Activated CD8-positive, alpha-beta memory T cell treated with anti-CD3 and anti-CD28 coated beads for 48 hours (primary cell): ENCODE data around the gene MTX3.

Source experiments
- DNase-seq, 3 experiments: peaks; one replicate each; pipeline ENCODE4 v3.0.0-alpha.2; 2020; ENCODE audit warnings: low read depth in 2 of 3, low spot score in 2 of 3

The MTX3 gene

DNA sequence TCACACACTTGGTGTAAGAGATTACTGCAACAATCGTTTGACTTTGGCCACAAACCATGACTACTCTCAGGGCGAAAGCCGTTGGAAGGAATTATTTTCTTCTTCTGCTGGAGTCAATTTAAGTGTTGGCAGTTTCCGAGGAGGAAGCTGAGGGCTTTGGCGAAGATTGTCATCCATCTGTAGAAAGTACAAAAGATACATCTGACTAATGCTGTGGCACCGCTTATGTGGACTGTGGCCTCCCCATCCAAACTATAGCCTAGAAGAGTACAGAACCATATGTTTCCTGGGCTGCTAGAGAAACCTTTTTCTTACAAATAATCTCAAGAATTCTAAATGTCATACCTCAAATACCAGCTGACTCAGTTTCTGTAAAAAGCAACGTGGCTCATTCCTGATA, 7.4 kb downstream of the MTX3 start:
- no peak for DNase-seq

DNA sequence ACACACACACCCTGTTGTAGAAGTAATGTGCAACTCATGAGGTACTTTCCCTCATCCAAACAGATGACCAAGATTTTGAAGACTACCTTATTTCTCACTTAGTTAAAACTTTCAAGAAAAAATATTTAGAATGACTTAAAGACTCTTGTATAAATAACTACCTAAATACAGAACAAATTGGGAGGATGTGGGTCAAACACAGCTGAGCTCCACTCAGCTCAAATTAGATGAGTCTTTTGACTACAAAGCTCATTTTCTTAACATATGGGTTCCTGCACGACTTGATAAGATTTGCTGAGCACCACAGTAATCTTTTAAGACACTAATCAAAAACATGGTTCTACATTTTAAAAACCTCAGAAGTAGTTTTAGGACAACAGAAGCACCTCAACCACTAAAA, 8.9 kb downstream of the MTX3 start:
- no peak for DNase-seq

DNA sequence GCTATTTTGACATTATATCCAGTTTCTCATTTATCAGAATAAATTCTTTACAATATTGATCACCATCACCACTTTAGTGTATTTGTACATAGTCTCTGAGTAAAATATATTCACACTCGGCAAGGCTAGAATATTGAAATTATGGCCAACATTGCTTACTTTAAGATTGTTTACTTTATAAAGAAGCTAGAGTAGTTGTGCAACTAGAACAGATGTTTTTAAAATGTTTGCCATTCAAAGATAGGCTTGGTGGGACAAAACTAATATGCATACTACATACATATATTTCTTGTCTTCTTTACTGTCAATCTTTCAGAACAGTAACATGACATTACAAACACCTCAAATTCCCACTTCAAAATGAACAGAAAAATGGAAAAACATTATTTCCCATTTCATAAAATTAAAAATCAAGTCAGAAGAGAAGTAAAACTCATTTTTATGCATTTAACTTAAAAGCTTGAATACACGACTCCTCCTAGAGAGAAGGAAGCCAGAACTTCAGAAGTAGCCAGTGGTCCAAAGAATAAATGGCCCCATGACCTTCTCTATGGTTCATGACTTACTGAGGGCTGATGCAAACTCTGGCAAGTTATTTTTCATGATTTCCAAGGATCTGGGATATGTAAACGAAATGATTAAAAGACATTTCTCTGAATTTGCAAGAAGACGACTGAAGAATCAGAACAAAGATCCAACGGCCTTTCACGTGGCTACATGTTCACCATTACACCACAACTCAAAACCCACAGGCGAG, 14.1 kb downstream of the MTX3 start:
- no peak for DNase-seq

DNA sequence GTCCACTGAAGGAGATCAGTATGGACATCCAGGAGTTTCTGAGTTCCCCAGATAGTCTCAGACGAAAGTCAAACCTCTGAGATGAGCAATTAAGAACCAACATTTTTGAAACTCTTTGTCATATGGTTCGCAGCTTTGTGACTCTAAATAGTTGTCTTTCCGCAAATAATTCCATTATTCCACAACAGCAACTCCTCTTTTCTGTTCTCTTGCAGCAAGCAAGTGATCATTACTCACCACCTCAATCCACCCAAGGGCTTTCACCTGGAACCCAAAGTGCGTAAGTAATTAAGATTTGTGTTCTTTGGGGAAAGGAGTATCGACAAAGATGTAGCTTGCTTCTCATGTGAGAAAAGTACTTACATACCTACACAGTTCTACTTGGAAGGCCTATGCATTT, 15.6 kb downstream of the MTX3 start:
- no peak for DNase-seq

DNA sequence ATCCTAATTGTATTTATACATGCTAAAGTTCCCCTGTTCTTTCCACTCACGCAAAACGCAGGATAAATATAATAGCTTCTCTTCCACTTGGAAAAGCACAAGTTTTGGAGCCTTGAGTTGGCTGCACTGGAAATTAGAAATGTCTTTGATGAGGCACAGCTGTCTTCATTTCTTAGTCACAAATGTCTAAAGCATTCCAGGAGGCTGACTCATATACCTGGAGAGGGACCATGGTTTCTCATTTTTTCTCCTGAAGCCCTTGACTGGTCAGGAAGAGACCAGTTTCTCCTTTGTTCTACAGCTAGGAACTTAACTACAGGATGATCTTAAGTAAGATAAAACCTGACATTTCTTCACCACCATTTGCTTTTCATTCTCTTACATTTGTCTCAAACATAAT, 16.2 kb downstream of the MTX3 start:
- no peak for DNase-seq

DNA sequence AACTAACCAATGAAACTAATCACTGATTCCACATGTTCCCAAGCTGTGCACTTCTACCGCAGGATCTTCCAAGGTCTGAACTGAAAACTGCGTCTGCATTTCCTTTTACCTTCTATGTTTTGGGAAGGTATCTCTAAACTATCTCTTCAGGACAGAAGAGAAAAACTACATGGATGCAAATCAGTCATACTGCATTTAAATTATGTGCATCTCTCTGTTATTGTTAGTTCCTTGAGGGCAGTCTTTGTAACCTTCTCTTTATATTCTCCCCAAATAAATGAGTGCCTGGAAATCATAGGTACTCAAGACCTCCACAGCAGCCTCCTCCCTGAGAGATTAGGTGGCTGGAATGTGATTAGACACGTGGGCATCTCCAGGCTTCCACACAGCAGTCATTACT, 17.1 kb downstream of the MTX3 start:
- DNase-seq: no peak

DNA sequence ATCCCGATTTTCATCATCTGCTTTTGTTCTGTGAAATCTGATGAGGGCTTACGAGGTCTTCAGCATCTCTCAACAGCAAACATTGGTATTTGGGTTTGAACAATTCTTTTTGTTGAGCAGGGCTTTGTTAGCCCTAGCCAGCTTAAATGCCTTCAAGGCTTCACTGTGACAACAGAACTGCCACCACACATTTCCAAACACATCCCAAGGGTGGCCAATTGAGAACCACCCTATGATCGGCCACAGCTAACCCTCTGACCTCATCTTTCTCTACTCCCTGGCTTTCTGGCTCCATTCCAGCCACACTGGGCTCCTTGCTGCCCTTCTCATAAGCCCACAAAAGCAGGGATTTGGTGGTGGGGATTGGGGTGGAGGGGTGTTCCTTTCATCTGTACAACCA, 17.6 kb downstream of the MTX3 start:
- no peak for DNase-seq

DNA sequence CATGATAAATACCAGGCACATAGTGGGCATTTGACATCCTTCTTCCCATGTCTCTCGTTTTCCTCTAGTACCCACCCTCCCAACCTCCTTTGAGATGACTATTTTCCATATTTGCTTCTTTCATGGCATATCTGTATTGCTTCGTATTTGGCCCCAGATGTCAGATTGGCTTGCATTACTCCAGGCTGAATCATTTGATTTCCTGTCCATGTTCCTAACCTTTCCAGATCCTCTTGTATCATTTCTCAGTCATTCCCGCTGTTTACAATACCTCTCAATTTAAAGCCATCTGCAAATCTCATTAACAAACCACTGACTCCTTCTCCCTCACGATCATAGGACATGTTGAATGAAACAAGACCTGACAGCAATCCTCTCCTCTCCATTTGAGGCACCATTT, 19.9 kb downstream of the MTX3 start:
- no peak for DNase-seq

DNA sequence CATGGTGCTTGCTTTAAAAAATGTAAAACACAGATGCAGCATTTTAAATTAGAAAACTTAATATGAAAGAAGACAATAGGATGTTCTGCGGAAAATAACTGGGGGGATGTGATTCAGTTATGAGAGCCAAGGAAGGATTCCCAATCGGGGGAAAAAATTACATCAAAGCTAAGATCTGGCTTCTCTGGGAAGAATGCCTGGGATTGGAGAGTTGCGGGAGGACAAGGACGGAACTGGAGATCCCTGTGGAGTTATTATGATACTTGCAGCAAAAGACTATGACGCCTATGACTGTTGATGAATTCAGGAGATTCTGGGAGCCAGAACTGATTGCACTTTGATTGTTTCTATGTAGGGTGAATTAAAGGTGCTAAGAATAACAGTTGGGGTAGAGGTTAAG, 24.6 kb downstream of the MTX3 start:
- no peak for DNase-seq

DNA sequence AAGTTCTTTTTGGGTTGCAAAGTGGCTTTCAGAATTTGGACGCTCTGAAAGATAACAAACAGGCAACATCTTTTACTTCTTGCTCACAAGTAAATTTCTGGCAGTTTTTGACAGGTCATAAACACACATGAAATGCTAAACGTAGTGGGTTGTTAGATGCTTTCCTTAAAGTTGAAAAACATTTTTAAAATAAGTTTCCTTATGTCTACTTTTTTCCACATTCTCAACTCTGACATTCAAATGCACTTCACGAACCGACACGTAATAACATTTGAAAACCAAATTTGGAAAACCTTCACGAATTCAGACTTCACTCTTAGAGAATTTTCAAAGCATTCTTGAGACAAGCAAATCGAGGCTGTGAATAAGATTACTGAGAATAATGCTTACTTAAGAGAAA, 26.9 kb downstream of the MTX3 start:
- no peak for DNase-seq

DNA sequence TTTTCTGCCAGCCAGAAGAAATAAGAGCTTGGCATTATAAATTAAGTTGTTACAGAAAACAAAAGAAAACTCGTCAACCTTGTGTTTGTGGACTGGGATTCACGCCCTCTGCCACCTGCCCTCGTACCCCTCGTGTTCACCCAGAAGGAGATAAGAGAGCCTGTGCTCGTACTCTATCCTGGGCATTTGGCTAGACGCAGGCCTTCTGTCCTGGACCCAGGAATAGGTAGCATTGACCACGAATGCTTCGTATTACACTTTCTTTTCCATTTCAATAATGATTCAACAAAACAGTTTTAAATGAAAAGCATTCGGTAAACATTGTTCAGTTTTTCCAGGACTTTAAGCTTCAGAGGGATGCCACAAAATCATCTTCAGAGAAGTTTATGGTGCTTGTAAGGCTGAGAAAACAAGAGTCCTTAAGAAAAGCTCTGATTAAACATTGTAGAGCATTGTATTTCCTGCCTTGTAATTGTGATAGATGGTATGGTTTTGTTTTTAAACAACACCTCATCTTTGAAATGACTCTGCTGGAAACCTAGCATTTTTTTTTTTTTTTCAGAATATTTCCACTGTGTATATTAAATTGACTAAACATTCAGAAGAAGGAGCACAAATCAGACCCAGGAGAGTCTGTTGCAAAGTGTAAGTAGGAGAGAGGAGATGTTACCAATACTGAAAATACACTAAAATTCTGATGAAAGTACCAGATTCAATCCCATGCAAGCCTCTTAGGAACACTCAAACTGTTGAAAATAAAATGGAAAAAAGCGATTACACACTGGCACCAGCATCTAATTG, 27.6 kb downstream of the MTX3 start:
- DNase-seq: no peak

DNA sequence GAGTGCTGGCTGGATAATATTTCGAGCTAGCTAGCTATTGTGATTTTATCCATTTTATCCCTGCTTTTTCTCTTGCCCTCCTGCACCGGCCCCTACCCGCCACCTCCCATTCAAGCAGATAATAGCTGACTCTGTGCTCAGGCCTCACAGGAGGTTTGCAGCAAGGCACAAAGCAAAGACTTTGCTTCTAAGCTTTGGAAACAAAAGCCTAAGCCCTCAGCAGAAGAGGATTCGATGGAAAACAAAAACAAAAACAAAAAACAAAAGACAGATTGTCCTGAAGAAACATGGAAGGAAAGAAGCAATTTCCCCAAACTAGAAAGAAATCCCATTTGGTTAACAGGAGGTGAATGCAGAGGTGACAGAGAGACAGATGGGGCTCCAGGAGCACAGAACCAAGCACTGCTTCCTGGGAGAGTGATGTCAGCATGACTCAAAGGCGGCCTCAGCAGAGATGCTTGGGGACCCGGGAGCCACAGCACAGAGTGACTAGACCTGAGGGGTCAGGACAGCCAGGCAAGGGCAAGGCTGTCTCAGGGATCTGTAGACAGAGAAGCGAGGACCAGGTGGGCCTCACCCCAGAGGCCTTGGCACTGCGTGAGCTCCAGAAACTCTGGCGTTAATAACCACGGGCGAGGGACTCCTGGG, 28.4 kb downstream of the MTX3 start:
- DNase-seq: peak in 2 of 3 experiments; percentile 10 to 49

DNA sequence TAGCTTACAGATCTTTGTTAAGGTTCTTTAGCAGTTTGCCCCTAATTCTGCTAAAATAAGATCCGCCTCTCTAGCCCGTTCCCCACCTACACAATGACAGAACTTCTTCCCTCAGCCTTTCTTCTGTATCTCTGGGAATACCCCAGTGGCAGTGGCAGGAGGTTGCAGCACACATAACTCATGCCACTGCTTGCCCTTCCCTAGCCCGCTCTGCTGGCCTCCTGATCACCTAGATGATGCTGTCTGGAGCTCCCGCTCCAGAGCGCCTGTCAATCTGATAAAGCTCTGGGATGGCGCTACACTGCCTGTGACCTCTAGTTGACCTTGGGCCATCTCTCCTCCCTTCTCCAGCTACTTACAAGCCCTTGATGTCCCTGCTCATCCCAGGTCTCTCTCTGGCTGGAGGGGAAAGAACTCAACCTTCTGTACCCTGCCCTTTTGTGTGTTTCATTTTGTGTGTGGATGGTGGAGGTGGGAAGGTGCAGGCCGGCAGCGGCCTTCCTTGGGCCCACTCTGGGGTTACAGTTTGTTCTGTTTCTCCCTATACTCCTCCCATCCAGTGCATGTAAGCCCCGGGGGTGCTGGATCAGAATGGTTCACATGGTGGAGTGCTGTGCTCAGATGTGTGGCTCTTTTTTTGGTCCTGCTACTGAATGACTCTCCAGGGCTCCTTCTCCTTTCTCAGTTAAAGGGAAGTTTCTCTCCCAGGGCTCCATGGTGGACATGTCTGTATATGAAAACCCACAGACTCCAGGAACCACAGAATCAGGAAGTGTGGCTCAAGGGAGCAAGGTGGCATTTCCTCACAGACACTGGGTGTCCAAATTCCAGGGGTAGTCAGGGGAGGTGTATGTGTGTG, 29.1 kb downstream of the MTX3 start:
- no peak for DNase-seq

DNA sequence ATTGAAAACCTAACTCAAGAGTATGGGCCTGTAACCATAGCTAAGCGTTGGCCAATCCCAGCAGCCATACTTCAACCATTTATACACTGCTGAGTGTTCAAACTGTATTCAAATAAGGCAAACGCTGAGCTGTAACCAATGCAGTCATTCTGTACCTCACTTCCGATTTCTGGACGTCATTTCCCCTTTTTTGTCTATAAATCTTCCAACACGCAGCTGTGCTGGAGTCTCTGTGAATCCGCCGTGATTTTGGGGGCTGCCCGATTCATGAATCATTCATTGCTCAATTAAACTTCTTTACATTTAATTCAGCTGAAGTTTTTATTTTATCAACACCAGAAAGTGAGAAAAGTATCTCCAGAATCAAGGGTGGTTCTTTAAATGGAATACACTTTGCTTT, 31.7 kb downstream of the MTX3 start:
- DNase-seq: no peak

DNA sequence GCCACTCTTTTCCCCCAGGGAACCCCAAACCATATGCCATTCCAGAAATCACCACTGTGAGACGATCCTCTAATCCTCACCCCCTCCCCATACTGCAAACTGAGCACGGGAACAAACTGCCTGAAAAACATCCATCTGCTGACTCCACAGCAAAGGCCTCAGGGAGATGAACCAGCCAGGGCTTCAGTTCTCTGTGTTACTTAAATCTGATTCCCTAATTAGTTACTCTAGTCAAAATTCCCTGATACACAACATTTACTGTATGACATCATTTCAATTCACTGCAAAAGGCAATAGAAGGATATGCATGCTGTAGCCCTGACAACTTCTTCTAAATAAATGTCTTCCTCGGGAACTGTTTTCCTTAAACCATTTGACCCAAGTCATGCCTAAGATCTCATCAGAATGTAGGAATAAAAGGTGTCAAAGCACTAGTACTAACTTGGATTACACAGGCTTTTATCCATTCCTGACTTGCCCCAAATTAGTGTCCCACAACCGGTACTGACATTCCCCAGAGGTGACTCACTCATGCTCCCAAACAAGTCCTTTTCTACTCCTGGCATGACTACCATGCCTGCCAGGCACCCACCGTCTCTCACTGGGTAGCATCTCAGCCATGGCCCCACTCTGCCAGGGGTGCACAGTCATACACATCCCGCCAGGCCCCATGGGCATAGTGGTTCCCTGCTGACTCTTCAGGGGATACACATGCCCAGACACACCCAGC, 35.0 kb downstream of the MTX3 start:
- DNase-seq: no peak

DNA sequence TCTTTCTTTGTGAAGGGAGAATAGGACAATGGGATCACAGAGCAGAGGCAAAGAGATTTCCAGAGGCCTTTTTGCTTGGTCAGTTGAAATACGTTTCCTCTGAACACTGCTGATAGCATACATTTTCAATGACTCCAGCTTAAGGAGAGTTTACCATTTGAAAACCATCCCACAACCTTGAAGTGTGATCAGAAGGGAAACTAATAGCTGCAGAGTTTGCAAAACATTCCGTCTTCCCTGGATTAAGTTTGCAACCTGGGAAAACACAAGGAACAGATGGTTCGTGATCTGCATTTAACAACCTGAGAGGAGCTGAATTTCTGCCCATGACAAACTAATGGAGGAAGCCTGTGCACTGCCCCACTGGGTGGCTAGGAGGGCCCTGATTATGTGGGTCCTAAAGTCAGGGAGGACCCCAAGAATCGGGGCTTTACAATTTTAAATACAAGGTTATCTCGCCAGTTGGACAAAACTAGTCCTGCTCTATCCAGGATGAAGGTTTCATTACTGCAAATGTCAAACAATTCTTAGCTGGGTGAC, 35.6 kb downstream of the MTX3 start:
- DNase-seq: no peak

DNA sequence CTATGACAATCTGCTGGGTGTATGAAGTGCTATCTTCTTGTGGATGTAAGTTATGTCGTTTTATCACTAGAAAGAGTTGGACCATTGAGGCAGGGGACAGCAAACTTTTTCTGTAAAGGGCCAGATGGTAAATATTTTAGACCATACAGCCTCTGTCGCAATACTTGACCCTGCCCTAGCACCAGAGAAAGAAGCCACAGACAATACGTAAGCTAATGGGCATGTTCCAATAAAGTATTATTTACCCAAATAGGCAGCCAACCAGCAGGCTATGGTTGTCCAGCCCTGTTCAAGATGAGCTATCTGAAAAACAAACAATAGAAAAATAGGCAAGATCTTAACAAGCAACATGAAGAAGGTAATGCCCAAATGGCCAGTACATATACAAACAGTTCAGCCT, 36.4 kb downstream of the MTX3 start:
- no peak for DNase-seq

DNA sequence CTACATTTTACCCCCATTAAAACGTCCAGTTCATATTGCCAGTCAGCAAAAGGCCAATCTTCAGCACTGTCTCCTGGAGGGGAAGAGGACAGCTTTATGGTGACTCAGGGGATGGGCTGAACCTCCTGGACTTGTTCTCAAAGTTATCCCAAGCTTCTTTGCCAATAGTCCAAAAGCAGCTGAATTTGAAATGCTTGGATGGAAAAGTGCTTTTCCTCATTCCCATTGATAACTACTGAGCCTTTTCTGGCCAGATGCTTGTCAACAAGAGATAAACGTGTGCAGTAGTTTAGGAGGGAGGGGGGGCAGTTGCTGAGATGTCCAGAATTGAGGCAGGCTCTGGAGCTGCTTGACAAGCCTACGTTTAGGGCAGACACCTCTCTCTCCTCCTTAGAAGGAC, 43.5 kb downstream of the MTX3 start:
- DNase-seq: no peak

DNA sequence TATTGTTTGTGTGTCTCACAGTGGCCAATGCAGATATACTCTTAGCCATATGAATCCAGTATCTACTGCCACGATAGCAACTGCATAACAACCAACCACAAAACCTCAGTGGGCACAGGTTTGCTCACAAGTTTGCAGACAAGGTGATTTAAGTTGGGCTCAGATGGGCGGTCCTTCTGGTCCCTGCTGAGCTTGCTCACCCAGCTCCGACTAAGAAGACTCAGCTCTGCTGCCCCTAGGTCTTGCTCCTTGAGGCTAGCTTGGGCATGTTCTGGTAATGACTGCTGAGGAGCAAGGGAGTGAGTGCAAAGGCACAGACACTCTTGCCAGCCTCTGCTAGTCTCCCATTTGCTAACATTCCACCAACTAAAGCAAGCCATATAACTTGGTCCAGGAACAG, 52.6 kb downstream of the MTX3 start:
- no peak for DNase-seq

DNA sequence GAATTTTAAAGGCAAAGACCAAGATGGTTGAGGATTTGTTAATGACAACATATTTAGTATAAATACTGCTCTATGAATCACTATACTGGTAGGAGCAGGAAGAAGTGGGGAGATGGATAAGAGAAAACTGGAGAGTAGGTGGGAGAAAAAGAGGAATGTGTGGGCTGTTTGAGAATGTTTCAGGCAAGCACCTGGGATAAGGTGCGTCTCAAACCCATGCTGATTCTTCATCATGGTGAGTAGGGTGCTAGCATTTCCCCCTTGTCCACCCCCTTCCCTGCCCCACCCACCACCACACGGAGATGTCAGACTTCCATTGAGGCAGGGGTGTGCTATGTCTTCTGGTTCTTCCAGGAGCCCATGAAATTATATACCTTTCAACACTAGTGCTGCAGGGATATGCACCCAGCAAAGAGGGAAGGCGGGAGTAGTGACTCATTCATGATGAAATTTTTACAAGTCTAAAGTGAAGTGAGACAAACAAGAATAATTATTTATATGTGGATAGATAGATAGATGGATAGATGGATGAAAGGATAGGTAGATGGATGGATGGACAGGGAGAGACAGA, 54.3 kb downstream of the MTX3 start:
- no peak for DNase-seq
